Panc1 (cell line): ENCODE measurements around the gene LIX1L. TPM values are rescaled to one million over a fixed set of nuclear protein-coding genes. Genes with fewer than 3 reads are reported as not detected.

Experiments
- ATAC-seq: fragments of 200-7000 bp; cut with Tn5 transposase; 2 replicates; pipeline ENCODE4 v1.9.1; 2020; ENCODE audit warnings: mild to moderate bottlenecking, moderate library complexity
- BruUV-seq: library from RNA; stranded (reverse); fragments of 400-500 nt; replicated peaks from 2 replicates; lab custom pipeline; 2021; lab: Mats Ljungman, UMichigan
- CTCF ChIA-PET: fragments of 300-600 bp; sonication (Branson Sonifier 250); formaldehyde crosslinking; loops from one replicate; lab custom pipeline; 2022; ENCODE audit warnings: antibody characterized with exemption; lab: Charles Lee
- POLR2A ChIA-PET: fragments of 300-600 bp; sonication (Branson Sonifier 250); formaldehyde crosslinking; loops from one replicate; lab custom pipeline; 2022; ENCODE audit warnings: antibody characterized with exemption; lab: Charles Lee
- DNase-seq: peaks from one replicate; pipeline ENCODE4 v3.0.0-alpha.2; 2010; ENCODE audit warnings: low read depth, low spot score
- H3K27ac ChIP-seq: 2 replicates; pipeline ENCODE4 v1.5.1; 2011; ENCODE audit warnings: mild to moderate bottlenecking, low read length, inconsistent platforms
- H3K27me3 ChIP-seq: fragments of 200-500 bp; sonication (Bioruptor generic); 2 replicates; pipeline ENCODE4 v1.6.0; 2014; ENCODE audit warnings: low read length, inconsistent platforms; ENCODE audit not compliant: control insufficient read depth, insufficient read depth
- H3K36me3 ChIP-seq: fragments of 200-500 bp; sonication (Bioruptor generic); 2 replicates; pipeline ENCODE4 v1.5.1; 2014; ENCODE audit warnings: inconsistent platforms, mild to moderate bottlenecking, low read length, moderate library complexity; ENCODE audit not compliant: control insufficient read depth, insufficient read depth
- H3K4me1 ChIP-seq: 2 replicates; pipeline ENCODE4 v1.5.1; 2011; ENCODE audit warnings: inconsistent platforms, mild to moderate bottlenecking, low read length, moderate library complexity; ENCODE audit not compliant: control insufficient read depth, insufficient read depth
- H3K4me3 ChIP-seq, 2 experiments: 2 replicates each; pipeline ENCODE4 v1.5.1; 2011 to 2012; ENCODE audit warnings: low read depth in 2 of 2, low read length in 2 of 2, mild to moderate bottlenecking in 2 of 2, inconsistent platforms in 1 of 2, moderate library complexity in 1 of 2
- H3K9me3 ChIP-seq: fragments of 200-500 bp; sonication (Bioruptor generic); 2 replicates; pipeline ENCODE4 v1.5.1; 2014; ENCODE audit warnings: low read depth, mild to moderate bottlenecking, inconsistent platforms, low read length, moderate library complexity; ENCODE audit not compliant: control insufficient read depth, insufficient read depth
- POLR2AphosphoS5 ChIP-seq: IDR thresholded peaks from 2 replicates; pipeline ENCODE4 v1.6.1; 2012; ENCODE audit warnings: mild to moderate bottlenecking, low read depth, low read length, moderate library complexity
- SIN3A ChIP-seq: IDR thresholded peaks from 2 replicates; pipeline ENCODE4 v1.6.1; 2012; ENCODE audit warnings: low read depth, mild to moderate bottlenecking, low read length, moderate library complexity, borderline replicate concordance; ENCODE audit not compliant: insufficient read depth
- TCF7L2 ChIP-seq: IDR thresholded peaks from 2 replicates; pipeline ENCODE4 v1.6.1; 2011; ENCODE audit warnings: mild to moderate bottlenecking, low read depth, low read length, inconsistent platforms
- in situ Hi-C: cut with HindIII; loops from 2 replicates; pipeline ENCODE4 v1.10.0; 2016; ENCODE audit warnings: low sequenced_read_pairs, low pct_unique_long_range_greater_than_20kb
- intact Hi-C: fragments of 100-400 bp; cut with micrococcal nuclease; formaldehyde crosslinking; loops from one replicate; pipeline ENCODE4 v1.10.0; 2022; ENCODE audit not compliant: unreplicated experiment
- total RNA-seq: library from RNA; stranded (reverse); gene quantifications from one replicate; pipeline ENCODE4 v1.2.1, GENCODE V29; 2021; ENCODE audit not compliant: unreplicated experiment
- TF ChIP-seq, protein P1 (sequence below), 2 experiments: IDR thresholded peaks; 2 replicates each; pipeline ENCODE4 v1.6.1; 2011 to 2012; ENCODE audit warnings: low read depth in 2 of 2, control low read depth in 1 of 2, low read length in 1 of 2, mild to moderate bottlenecking in 1 of 2, moderate library complexity in 1 of 2; ENCODE audit not compliant: insufficient read depth in 1 of 2
- TF ChIP-seq, protein P2 (sequence below): fragments of 450-650 bp; IDR thresholded peaks from 2 replicates; pipeline ENCODE4 v1.5.1; 2017; ENCODE audit warnings: mild to moderate bottlenecking

Gene LIX1L
- total RNA-seq, 1 experiment from 2014 or later = 23.3 TPM

DNA sequence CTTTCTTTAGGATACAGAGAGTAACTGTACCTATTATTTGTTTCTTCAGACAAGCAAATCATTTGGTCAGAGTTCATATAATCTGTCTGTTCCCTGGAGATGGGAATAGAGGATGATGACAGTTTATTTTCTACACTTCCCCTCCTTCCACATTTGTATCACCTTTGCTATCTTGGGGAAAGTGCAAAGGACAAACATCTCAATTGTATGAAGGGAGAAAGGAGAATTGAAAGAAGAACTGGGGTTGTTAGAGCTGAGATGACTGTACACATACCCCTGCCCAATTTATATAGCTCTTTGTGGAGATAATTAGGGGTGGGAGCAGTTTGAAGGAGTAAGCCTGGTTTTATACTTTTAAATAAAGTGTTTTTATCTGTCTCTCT lies 20.6 kb upstream of the LIX1L start:
- Histone ChIP-seq H3K36me3 (no peaks in the 10 kb centered on the region), H3K27me3 (no peaks in the 10 kb centered on the region), H3K9me3 (no peaks in the 10 kb centered on the region), H3K4me3 (no peak overlapping the region), H3K4me1 (0 out of 2 replicates have a peak, but pooled peaks cover 4% of the 10 kb centered on the region), H3K27ac (no peak overlapping the region)
- ChIA-PET CTCF (interaction anchor here (0.7 to 1.4 kb wide), 2 partner anchors 16 to 54 kb away, joined by 3 to 10 read pairs; no protein-coding TSS in a partner anchor), POLR2A (interaction anchor here (0.5 kb wide), 1 partner anchor 59 kb away, joined by 3 read pairs; no protein-coding TSS in a partner anchor)
- DNase-seq (no peak), ATAC-seq (no peak)
- no TSS peak for BruUV-seq
- no peak for TF ChIP-seq SIN3A
- TF ChIP-seq, protein P1, sequence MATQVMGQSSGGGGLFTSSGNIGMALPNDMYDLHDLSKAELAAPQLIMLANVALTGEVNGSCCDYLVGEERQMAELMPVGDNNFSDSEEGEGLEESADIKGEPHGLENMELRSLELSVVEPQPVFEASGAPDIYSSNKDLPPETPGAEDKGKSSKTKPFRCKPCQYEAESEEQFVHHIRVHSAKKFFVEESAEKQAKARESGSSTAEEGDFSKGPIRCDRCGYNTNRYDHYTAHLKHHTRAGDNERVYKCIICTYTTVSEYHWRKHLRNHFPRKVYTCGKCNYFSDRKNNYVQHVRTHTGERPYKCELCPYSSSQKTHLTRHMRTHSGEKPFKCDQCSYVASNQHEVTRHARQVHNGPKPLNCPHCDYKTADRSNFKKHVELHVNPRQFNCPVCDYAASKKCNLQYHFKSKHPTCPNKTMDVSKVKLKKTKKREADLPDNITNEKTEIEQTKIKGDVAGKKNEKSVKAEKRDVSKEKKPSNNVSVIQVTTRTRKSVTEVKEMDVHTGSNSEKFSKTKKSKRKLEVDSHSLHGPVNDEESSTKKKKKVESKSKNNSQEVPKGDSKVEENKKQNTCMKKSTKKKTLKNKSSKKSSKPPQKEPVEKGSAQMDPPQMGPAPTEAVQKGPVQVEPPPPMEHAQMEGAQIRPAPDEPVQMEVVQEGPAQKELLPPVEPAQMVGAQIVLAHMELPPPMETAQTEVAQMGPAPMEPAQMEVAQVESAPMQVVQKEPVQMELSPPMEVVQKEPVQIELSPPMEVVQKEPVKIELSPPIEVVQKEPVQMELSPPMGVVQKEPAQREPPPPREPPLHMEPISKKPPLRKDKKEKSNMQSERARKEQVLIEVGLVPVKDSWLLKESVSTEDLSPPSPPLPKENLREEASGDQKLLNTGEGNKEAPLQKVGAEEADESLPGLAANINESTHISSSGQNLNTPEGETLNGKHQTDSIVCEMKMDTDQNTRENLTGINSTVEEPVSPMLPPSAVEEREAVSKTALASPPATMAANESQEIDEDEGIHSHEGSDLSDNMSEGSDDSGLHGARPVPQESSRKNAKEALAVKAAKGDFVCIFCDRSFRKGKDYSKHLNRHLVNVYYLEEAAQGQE (IDR thresholded peaks at IDR 0.05; ENCODE audit: insufficient read depth in 1 of 2, low read depth in 2 of 2, low read length in 1 of 2) = no peak
- TF ChIP-seq POLR2AphosphoS5 = no peak
- TF ChIP-seq, protein P2, sequence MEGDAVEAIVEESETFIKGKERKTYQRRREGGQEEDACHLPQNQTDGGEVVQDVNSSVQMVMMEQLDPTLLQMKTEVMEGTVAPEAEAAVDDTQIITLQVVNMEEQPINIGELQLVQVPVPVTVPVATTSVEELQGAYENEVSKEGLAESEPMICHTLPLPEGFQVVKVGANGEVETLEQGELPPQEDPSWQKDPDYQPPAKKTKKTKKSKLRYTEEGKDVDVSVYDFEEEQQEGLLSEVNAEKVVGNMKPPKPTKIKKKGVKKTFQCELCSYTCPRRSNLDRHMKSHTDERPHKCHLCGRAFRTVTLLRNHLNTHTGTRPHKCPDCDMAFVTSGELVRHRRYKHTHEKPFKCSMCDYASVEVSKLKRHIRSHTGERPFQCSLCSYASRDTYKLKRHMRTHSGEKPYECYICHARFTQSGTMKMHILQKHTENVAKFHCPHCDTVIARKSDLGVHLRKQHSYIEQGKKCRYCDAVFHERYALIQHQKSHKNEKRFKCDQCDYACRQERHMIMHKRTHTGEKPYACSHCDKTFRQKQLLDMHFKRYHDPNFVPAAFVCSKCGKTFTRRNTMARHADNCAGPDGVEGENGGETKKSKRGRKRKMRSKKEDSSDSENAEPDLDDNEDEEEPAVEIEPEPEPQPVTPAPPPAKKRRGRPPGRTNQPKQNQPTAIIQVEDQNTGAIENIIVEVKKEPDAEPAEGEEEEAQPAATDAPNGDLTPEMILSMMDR = no peak
- no peak for TF ChIP-seq TCF7L2
- intact Hi-C loops = loop anchor here (5.0 kb wide), 1 partner anchor 34 kb away; no protein-coding TSS in a partner anchor
- in situ Hi-C loops = no loop called here

DNA sequence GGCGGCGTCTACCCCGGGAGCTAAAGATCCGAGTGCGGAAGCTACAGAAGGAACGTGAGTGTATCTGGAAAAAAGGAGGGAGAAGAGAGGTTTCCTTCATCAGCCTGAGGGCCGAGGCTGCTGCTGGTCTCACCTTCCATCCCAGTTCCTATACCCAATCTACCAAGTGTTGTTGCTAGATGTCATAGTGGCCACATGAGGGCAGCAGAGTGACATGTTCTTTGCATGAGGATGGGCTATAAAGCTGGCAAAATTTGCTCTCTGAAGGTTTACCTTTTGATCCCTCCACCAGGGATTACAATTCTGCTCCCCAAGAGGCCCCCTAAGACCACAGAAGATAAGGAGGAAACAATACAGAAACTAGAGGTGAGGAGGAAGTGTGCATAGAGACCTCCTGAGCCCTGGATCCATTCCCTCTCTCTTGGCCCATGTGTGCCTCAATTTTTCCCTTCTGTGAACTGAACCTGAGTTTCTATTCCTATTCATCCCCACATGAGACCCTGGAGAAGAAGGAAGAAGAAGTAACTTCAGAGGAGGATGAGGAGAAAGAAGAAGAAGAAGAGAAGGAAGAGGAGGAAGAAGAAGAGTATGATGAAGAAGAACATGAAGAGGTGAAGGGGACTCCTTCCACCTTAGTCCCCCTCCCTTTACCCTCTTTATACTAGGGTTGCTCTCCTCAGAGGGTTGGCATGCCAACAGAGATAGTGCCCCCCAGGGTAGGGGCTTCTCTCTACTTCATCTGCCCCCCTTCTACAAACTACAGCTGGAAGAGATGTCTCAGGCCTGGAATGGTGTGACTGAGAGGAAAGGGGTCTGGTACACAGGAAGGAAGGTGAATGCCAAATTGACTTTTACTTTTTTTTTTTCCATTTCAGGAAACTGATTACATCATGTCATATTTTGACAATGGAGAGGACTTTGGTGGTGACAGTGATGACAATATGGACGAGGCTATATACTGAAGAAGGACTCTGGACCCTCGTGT lies 20.0 kb upstream of the LIX1L start:
- H3K4me3 ChIP-seq = no peak overlapping the region
- H3K9me3 ChIP-seq = no peaks in the 10 kb centered on the region
- ChIA-PET CTCF (interaction anchor here (1.2 to 1.4 kb wide), 4 partner anchors 15 to 34 kb away, joined by 7 to 12 read pairs (median 8); no protein-coding TSS in a partner anchor), POLR2A (no interaction called here)
- DNase-seq = no peak
- TSS peak; percentile 100 for BruUV-seq
- no peaks in the 10 kb centered on the region for H3K27me3 ChIP-seq
- intact Hi-C loops = loop anchor here (5.0 kb wide), 1 partner anchor 35 kb away; no protein-coding TSS in a partner anchor
- 0 out of 2 replicates have a peak, but pooled peaks cover 4% of the 10 kb centered on the region for H3K4me1 ChIP-seq
- in situ Hi-C loops = no loop called here
- no peaks in the 10 kb centered on the region for H3K36me3 ChIP-seq
- peak; percentile 93 for ATAC-seq
- TF ChIP-seq SIN3A (no peak), POLR2AphosphoS5 (no peak), TCF7L2 (no peak)
- TF ChIP-seq, protein P1 (IDR thresholded peaks at IDR 0.05; ENCODE audit: insufficient read depth in 1 of 2, low read depth in 2 of 2, low read length in 1 of 2) = no peak
- TF ChIP-seq, protein P2 = peak; percentile 91
- H3K27ac ChIP-seq = no peak overlapping the region
